GM18505 (cell line): Measurements from ENCODE around the gene IGFBP7.

ENCODE experiments used
- ATAC-seq: cut with Tn5 transposase; IDR thresholded peaks from one replicate; pipeline ENCODE4 v1.9.1; 2021; ENCODE audit not compliant: unreplicated experiment
- POLR2A ChIP-seq: IDR thresholded peaks from 4 replicates; pipeline ENCODE4 v1.6.1; 2011; ENCODE audit warnings: borderline replicate concordance; ENCODE audit not compliant: insufficient read depth, insufficient read length; ENCODE audit errors: extremely low read depth

IGFBP7 gene

GRCh38 chr4:57109847-57110639, at the start of gene IGFBP7:
Gene IGFBP7, minus strand, starts transcription at chr4:57110385. Its CDS starts 34 bp downstream, at chr4:57110351.
- ATAC-seq: no peak
- no peak for TF ChIP-seq POLR2A

DNA sequence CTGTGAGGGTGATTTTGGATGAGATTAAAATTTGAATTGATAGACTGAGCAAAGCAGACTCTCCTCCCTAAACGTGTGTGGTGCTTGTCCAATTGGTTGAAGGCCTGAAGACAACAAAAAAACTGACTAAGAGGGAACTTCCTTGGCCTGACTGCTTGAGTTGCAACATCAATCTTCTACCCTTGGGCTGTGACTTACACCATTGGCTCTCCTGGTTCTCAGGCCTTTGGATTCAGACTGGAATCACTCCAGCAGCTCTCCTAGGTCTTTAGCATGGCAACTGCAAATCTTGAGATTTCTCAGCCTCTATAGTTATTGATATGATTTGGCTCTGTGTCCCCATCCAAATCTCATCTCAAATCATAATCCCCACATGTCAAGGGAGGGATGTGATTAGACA, 49.7 kb upstream of the IGFBP7 start:
- TF ChIP-seq POLR2A: no peak
- ATAC-seq: no peak

GRCh38 chr4:57158762-57159161, 48.6 kb upstream of the IGFBP7 start:
- no peak for TF ChIP-seq POLR2A
- ATAC-seq: no peak

DNA sequence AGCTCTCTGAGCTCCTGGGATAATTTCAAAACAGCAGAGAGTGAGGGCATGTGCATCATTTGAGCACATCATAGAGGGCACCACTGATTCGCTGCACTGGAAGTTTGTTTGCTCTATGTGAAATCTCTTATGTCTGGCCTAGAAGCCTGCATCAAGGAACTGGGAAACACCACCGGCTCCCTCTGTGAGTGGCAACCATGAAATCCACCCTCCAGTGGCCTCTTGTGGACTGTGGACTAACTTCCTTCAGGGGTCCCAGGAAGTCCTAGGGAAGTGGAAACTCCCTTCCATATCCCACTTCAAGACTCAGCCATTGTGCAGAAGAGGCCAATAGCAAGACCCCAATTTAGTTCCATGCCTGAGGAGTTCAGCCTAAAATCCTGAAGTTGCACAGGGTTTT, 48.0 kb upstream of the IGFBP7 start:
- ATAC-seq: no peak
- TF ChIP-seq POLR2A: no peak

DNA sequence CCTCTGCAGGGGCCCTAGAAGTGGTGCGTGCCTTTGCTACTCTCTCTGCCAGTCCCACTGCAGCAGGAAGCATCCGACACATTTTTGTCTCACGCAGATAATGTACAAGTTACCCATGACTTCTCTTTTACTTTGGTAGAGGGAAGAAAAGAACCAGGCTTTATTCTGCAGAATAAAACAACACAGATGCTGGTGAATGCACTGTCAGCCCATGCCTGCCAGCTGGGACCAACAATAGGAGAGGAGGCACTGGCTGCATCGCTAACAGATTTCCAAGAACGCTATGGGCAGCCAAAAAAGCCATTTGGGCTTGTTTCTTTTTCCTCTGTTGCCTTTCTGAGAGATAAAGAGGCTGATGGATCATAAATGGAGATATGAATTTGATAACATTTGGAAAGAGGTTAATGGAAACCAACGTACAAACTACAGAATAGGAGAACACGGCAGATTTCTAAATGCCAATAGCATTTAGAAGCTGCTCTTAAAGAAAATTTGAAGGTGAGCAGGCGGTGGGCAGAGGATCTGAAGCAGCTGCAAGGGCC, 47.5 kb upstream of the IGFBP7 start:
- ATAC-seq: no peak
- TF ChIP-seq POLR2A: no peak

GRCh38 chr4:57156242-57156990, 46.2 kb upstream of the IGFBP7 start:
- no peak for ATAC-seq
- TF ChIP-seq POLR2A: no peak

- TF ChIP-seq POLR2A: no peak
- no peak for ATAC-seq
Measured at GRCh38 chr4:57154926-57155325, 44.7 kb upstream of the IGFBP7 start.

- TF ChIP-seq POLR2A: no peak
- ATAC-seq: no peak
Measured at GRCh38 chr4:57154191-57154590, 44.0 kb upstream of the IGFBP7 start.

DNA sequence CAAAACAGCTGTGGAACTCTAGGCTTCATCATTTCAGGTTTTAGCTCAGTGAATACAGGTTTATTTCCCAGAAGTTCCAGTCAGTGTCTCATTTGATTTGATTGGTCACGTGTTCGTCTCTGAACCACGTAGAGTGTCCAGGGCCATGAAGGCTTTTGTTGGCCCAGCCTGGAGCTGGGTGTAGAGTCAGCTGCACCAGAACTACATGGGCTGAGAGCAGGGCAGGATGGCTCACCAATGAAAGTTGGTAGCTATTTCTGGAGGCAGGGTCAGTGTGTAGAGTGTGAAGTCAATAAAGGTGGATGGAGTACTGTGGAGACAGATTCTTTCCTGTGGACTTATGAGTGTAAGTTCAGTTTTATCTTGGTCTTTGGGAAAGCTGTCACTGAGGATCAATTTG, 43.0 kb upstream of the IGFBP7 start:
- no peak for TF ChIP-seq POLR2A
- ATAC-seq: no peak

GRCh38 chr4:57151481-57151880, 41.3 kb upstream of the IGFBP7 start:
- no peak for TF ChIP-seq POLR2A
- no peak for ATAC-seq

GRCh38 chr4:57149833-57150232, 39.6 kb upstream of the IGFBP7 start:
- no peak for ATAC-seq
- TF ChIP-seq POLR2A: no peak

GRCh38 chr4:57148831-57149505, 38.8 kb upstream of the IGFBP7 start:
- TF ChIP-seq POLR2A: no peak
- no peak for ATAC-seq

- no peak for TF ChIP-seq POLR2A
Measured at GRCh38 chr4:57148177-57148576, 38.0 kb upstream of the IGFBP7 start.

More at GRCh38 chr4:57148177-57148576, 38.0 kb upstream of the IGFBP7 start:
- ATAC-seq: no peak
